CD14-positive monocyte (primary cell): ENCODE results near the gene VWA3A. TPM values are rescaled to one million over a fixed set of nuclear protein-coding genes. Genes with fewer than 3 reads are reported as not detected.

Source experiments
- DNase-seq, 3 donors: peaks; one replicate each; pipeline ENCODE4 v3.0.0-alpha.2; 2011 to 2022
- H2AFZ ChIP-seq: 2 replicates; pipeline ENCODE4 v1.6.0; 2012; ENCODE audit warnings: mild to moderate bottlenecking, low read depth, low read length, inconsistent platforms; ENCODE audit not compliant: insufficient read depth, poor library complexity, severe bottlenecking
- H3K27ac ChIP-seq, 2 donors: 1 replicate in 1 of 2; 2 replicates in 1 of 2; pipeline ENCODE4 v1.5.1; 2012 to 2013; ENCODE audit warnings: low read length in 2 of 2, control low read depth in 1 of 2, inconsistent platforms in 1 of 2, low read depth in 1 of 2, mild to moderate bottlenecking in 1 of 2
- H3K27me3 ChIP-seq, 2 donors: one replicate each; pipeline versions ENCODE4 v1.6.0 to v1.6.1; 2011 to 2013; ENCODE audit warnings: low read length in 2 of 2; ENCODE audit not compliant: control insufficient read depth in 2 of 2, insufficient read depth in 2 of 2
- H3K36me3 ChIP-seq, 2 donors: replicated peaks in 1 of 2; 1 replicate in 1 of 2; 2 replicates in 1 of 2; pipeline versions ENCODE4 v1.5.1 to v1.6.1; 2012 to 2013; ENCODE audit warnings: low read length in 2 of 2, control low read depth in 1 of 2, inconsistent platforms in 1 of 2, mild to moderate bottlenecking in 1 of 2; ENCODE audit not compliant: insufficient read depth in 2 of 2, control insufficient read depth in 1 of 2
- H3K4me1 ChIP-seq, 2 donors: 1 replicate in 1 of 2; 2 replicates in 1 of 2; pipeline versions ENCODE4 v1.5.1 to v1.6.1; 2012 to 2013; ENCODE audit warnings: low read length in 2 of 2, control low read depth in 1 of 2, inconsistent platforms in 1 of 2, mild to moderate bottlenecking in 1 of 2, moderate library complexity in 1 of 2; ENCODE audit not compliant: insufficient read depth in 2 of 2, control insufficient read depth in 1 of 2
- H3K4me2 ChIP-seq: replicated peaks from 2 replicates; pipeline ENCODE3; 2012; ENCODE audit warnings: low read length, moderate library complexity, mild to moderate bottlenecking; ENCODE audit not compliant: poor library complexity, severe bottlenecking; ENCODE audit errors: extremely low read depth
- H3K4me3 ChIP-seq, 3 experiments: fragments of 200-600 bp in 1 of 3; sonication (generic) in 1 of 3; replicated peaks in 1 of 3; 1 replicate in 2 of 3; 2 replicates in 1 of 3; pipeline ENCODE4 v1.5.1; 2011 to 2013; ENCODE audit warnings: low read length in 3 of 3, mild to moderate bottlenecking in 3 of 3, control low read depth in 2 of 3, low read depth in 2 of 3, inconsistent platforms in 1 of 3, moderate library complexity in 1 of 3
- H3K79me2 ChIP-seq: 2 replicates; pipeline ENCODE4 v1.6.0; 2012; ENCODE audit warnings: mild to moderate bottlenecking, control low read depth, inconsistent platforms, low read length, moderate library complexity; ENCODE audit not compliant: insufficient read depth
- H3K9ac ChIP-seq: 2 replicates; pipeline ENCODE4 v1.6.0; 2017; ENCODE audit warnings: low read length, mild to moderate bottlenecking; ENCODE audit not compliant: insufficient read depth, poor library complexity, severe bottlenecking
- H3K9me3 ChIP-seq, 2 donors: replicated peaks in 1 of 2; 1 replicate in 1 of 2; 2 replicates in 1 of 2; pipeline versions ENCODE4 v1.5.1 to v1.6.1; 2012 to 2013; ENCODE audit warnings: low read length in 2 of 2, control low read depth in 1 of 2; ENCODE audit not compliant: control insufficient read depth in 1 of 2, insufficient read depth in 1 of 2
- H4K20me1 ChIP-seq: 2 replicates; pipeline ENCODE4 v1.6.0; 2012; ENCODE audit warnings: mild to moderate bottlenecking, low read length, control low read depth, moderate library complexity; ENCODE audit not compliant: insufficient read depth
- H3K27ac Mint-ChIP-seq, 7 donors: one replicate each; pipeline ENCODE4 v1.8.0; 2020; ENCODE audit warnings: mild to moderate bottlenecking in 7 of 7, mixed read lengths in 7 of 7, moderate library complexity in 6 of 7, inconsistent platforms in 2 of 7
- H3K27me3 Mint-ChIP-seq, 3 donors: one replicate each; pipeline ENCODE4 v1.8.0; 2021 to 2022; ENCODE audit warnings: low read depth in 3 of 3, mild to moderate bottlenecking in 3 of 3, mixed read lengths in 3 of 3, moderate library complexity in 3 of 3, inconsistent platforms in 1 of 3
- H3K36me3 Mint-ChIP-seq, 2 donors: one replicate each; pipeline ENCODE4 v1.8.0; 2020; ENCODE audit warnings: mixed read lengths in 2 of 2, inconsistent platforms in 1 of 2, mild to moderate bottlenecking in 1 of 2
- H3K4me1 Mint-ChIP-seq: one replicate; pipeline ENCODE4 v1.8.0; 2020; ENCODE audit warnings: mild to moderate bottlenecking, mixed read lengths
- H3K4me3 Mint-ChIP-seq, 2 donors: one replicate each; pipeline ENCODE4 v1.8.0; 2020; ENCODE audit warnings: mild to moderate bottlenecking in 2 of 2, mixed read lengths in 2 of 2, moderate library complexity in 1 of 2
- H3K9me3 Mint-ChIP-seq, 7 donors: one replicate each; pipeline ENCODE4 v1.8.0; 2020 to 2022; ENCODE audit warnings: mixed read lengths in 7 of 7, mild to moderate bottlenecking in 6 of 7, moderate library complexity in 6 of 7, inconsistent platforms in 2 of 7
- WGBS: methylation state at CpG from one replicate; pipeline ENCODE4 v1.1.5; 2013; ENCODE audit warnings: missing lambda C conversion rate; ENCODE audit not compliant: insufficient coverage; 5-methylcytosine and 5-hydroxymethylcytosine counted together
- intact Hi-C, 2 donors: fragments of 100-400 bp; cut with micrococcal nuclease; formaldehyde crosslinking; loops; one replicate each; pipeline versions ENCODE4 v1.15.0 to v1.15.1; 2023
- polyA plus RNA-seq, 3 donors: library from polyadenylated mRNA; depleted of rRNA in 1 of 3; unstranded in 2 of 3; stranded (reverse) in 1 of 3; fragments of 300-500 nt in 2 of 3; fragments of >200 nt in 1 of 3; fragmentation: Illumina TruSeq in 2 of 3; gene quantifications; 1 replicate in 2 of 3; 2 replicates in 1 of 3; pipeline ENCODE4 v1.2.3, GENCODE V29; 2012 to 2021
- TF ChIP-seq, protein P1 (sequence below): fragments of 200-600 bp; IDR thresholded peaks from one replicate; pipeline ENCODE4 v1.8.0; 2022; ENCODE audit warnings: antibody characterized with exemption, mild to moderate bottlenecking

The VWA3A gene
- polyA plus RNA-seq, 3 donors = 0.09 TPM; not detected in 2

DNA sequence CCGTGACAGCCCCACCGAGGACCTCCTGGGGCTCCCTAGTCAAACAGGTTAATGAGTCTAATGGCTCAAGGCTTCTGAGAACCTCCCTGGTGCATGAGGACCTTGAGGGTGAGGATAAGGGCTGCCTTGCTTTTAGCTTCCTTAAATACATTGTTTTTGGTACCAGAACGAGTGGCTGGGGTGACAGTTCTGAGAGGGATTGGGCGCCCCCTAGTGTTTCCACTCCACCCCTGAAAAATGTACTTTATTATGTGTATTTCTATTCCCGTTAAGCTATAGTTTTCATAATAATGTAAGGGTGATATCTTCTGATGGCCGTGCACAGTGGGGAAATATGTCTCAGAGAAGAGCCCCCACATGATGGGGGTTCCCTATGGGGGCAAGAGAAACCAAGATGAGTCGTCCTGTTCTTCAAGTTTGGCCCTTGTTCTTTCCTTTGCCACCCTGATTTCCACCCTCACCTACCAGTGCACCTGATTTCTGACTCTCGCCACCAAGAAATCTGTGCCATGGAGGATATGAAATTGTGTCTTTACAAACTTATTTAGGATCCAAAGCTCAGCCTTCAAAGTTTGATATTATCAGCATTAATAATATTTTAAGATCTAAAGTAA, 14.5 kb upstream of the VWA3A start:
- Histone ChIP-seq H3K36me3 (peaks cover 5 to 41% of the 10 kb centered on the region in 2 donors), H3K4me1 (no peaks in the 10 kb centered on the region), H2AFZ (no peak overlapping the region), H3K9me3 (no peaks in the 10 kb centered on the region), H3K4me2 (no peak overlapping the region), H3K79me2 (no peaks in the 10 kb centered on the region), H4K20me1 (peaks cover 11% of the 10 kb centered on the region), H3K9ac (no peak overlapping the region), H3K4me3 (no peak overlapping the region), H3K27ac (no peak overlapping the region), H3K27me3 (no peaks in the 10 kb centered on the region)
- peak; percentile 36 to 56 (median 53) for DNase-seq
- H3K4me1 Mint-ChIP-seq = peaks cover 2% of the 10 kb centered on the region
- H3K4me3 Mint-ChIP-seq = no peak overlapping the region
- no peaks in the 10 kb centered on the region for H3K27me3 Mint-ChIP-seq
- peak overlapping the region in 1 of 7 donors; percentile 45 for H3K27ac Mint-ChIP-seq
- peaks cover 17 to 38% of the 10 kb centered on the region in 2 donors for H3K36me3 Mint-ChIP-seq
- TF ChIP-seq, protein P1, sequence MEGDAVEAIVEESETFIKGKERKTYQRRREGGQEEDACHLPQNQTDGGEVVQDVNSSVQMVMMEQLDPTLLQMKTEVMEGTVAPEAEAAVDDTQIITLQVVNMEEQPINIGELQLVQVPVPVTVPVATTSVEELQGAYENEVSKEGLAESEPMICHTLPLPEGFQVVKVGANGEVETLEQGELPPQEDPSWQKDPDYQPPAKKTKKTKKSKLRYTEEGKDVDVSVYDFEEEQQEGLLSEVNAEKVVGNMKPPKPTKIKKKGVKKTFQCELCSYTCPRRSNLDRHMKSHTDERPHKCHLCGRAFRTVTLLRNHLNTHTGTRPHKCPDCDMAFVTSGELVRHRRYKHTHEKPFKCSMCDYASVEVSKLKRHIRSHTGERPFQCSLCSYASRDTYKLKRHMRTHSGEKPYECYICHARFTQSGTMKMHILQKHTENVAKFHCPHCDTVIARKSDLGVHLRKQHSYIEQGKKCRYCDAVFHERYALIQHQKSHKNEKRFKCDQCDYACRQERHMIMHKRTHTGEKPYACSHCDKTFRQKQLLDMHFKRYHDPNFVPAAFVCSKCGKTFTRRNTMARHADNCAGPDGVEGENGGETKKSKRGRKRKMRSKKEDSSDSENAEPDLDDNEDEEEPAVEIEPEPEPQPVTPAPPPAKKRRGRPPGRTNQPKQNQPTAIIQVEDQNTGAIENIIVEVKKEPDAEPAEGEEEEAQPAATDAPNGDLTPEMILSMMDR = peak; percentile 84
- intact Hi-C loops = loop anchor here (5.0 kb wide), 1 partner anchor 76 kb away; the partner anchor contains the start of gene PDZD9 (in 2 of the 2)
- H3K9me3 Mint-ChIP-seq = no peaks in the 10 kb centered on the region
- WGBS = 90% methylated on average over 2 of the region's 8 CpGs

DNA sequence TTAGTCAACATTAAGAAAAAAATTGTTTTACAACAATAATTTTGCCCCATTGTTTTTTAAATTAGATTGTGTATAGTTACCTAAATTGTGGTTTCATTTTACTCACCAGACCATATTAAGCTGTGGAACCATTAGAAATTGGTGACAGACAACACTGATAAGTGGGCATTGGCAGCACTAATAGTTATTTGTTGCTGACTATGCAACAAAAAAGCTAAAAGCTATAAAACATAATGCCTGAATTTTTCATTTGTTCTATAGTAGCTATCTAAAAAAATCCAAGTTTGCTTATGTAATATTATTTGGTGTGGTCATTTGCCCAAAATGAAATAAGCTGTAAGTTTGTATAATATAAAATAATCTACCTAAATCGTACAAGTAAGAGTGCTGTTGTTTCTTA, 13.7 kb upstream of the VWA3A start:
- Mint-ChIP-seq H3K4me3 (no peak overlapping the region), H3K4me1 (peaks cover 2% of the 10 kb centered on the region), H3K27me3 (no peaks in the 10 kb centered on the region), H3K36me3 (peaks cover 17 to 43% of the 10 kb centered on the region in 2 donors), H3K9me3 (no peaks in the 10 kb centered on the region), H3K27ac (no peak overlapping the region)
- no peak for DNase-seq
- H2AFZ ChIP-seq = no peak overlapping the region
- intact Hi-C loops = loop anchor here (5.0 kb wide), 1 partner anchor 76 kb away; the partner anchor contains the start of gene PDZD9 (in 2 of the 2)
- TF ChIP-seq, protein P1 = no peak
- no peak overlapping the region for H3K4me2 ChIP-seq
- peaks cover 8% of the 10 kb centered on the region for H4K20me1 ChIP-seq
- H3K36me3 ChIP-seq = peaks cover 5 to 46% of the 10 kb centered on the region in 2 donors
- no peaks in the 10 kb centered on the region for H3K27me3 ChIP-seq
- H3K9ac ChIP-seq = no peak overlapping the region
- H3K79me2 ChIP-seq = no peaks in the 10 kb centered on the region
- no peak overlapping the region for H3K27ac ChIP-seq
- no peaks in the 10 kb centered on the region for H3K4me1 ChIP-seq
- H3K4me3 ChIP-seq = no peak overlapping the region
- no CpG with 5 or more reads among the region's 1 CpG for WGBS
- no peaks in the 10 kb centered on the region for H3K9me3 ChIP-seq
